Measurements from ENCODE around the gene RSPH6A. TPM values are rescaled to one million over a fixed set of nuclear protein-coding genes. Genes with fewer than 3 reads are reported as not detected.

The RSPH6A gene
- total and polyA plus RNA-seq, 2 of the 13 experiments (the other 11 are each of a cell fraction or from before 2014, with no cell fraction given), result 0.07 TPM; not detected in 1

GRCh38 chr19:45763691-45764294 lies 51.3 kb downstream of the RSPH6A start:
- POLR2A ChIA-PET, result no interaction called here
- CTCF ChIA-PET (ENCODE audit: low intra/inter-chr PET ratio, low total read pairs), result no interaction called here
- H3K9ac ChIP-seq (ENCODE audit: insufficient read depth, low read depth, low read length), result no peak overlapping the region
- TF ChIP-seq KDM2A (CRISPR knock-in tag; IDR thresholded peaks at IDR 0.05; ENCODE audit: borderline replicate concordance, low read depth), result peak; percentile 17; the same call in 1 of the 2 replicates
- TF ChIP-seq AGO1 (IDR thresholded peaks at IDR 0.05; ENCODE audit: low read depth, low read length, poor library complexity, severe bottlenecking), result peak; percentile 92
- no peak for TF ChIP-seq PHB2 (IDR thresholded peaks at IDR 0.05; ENCODE audit: partially characterized antibody)
- FAIRE-seq, result no peak
- 0 out of 2 replicates have a peak, but pooled peaks cover 10% of the 10 kb centered on the region for H3K4me1 ChIP-seq (ENCODE audit: insufficient read depth, low read length)
- H3K27me3 ChIP-seq (ENCODE audit: control insufficient read depth in 1 of 2, insufficient read depth in 2 of 2, low read length in 2 of 2), result peaks cover 12 to 26% of the 10 kb centered on the region in 2 experiments; a peak in 4 of 5 replicates
- in situ Hi-C loops (cut with HindIII; ENCODE audit: extremely low pct_ligation_motif_present, low pct_unique_long_range_greater_than_20kb) (no loop called here), intact Hi-C loops (cut with micrococcal nuclease; ENCODE audit: unreplicated experiment) (no loop called here)
- H3K4me3 ChIP-seq (replicated peaks in 1 of 3; ENCODE audit: insufficient read depth in 1 of 3, low read depth in 2 of 3, low read length in 3 of 3), result no peak overlapping the region
- H3K79me2 ChIP-seq (ENCODE audit: insufficient read depth, low read length), result peaks cover 3% of the 10 kb centered on the region
- H2AFZ ChIP-seq (ENCODE audit: low read length), result no peak overlapping the region
- H3K27ac ChIP-seq (ENCODE audit: extremely low read length, insufficient read depth, low read length), result no peak overlapping the region
- no peaks in the 10 kb centered on the region for H3K36me3 ChIP-seq (replicated peaks in 1 of 2; ENCODE audit: control insufficient read depth in 1 of 2, insufficient read depth in 2 of 2, low read length in 2 of 2)
- no peaks in the 10 kb centered on the region for H4K20me1 ChIP-seq (ENCODE audit: insufficient read depth, low read length)
- H3K9me3 ChIP-seq (ENCODE audit: low read length), result no peaks in the 10 kb centered on the region
- no peak overlapping the region for H3K4me2 ChIP-seq (ENCODE audit: low read depth, low read length)
- DNase-seq (ENCODE audit: low spot score), result no peak
- ATAC-seq, result no peak
- no TSS peak for BruUV-seq (replicated peaks)
- WGBS (ENCODE audit: low lambda C conversion rate), result 82% methylated on average over 4 of the region's 27 CpGs

DNA sequence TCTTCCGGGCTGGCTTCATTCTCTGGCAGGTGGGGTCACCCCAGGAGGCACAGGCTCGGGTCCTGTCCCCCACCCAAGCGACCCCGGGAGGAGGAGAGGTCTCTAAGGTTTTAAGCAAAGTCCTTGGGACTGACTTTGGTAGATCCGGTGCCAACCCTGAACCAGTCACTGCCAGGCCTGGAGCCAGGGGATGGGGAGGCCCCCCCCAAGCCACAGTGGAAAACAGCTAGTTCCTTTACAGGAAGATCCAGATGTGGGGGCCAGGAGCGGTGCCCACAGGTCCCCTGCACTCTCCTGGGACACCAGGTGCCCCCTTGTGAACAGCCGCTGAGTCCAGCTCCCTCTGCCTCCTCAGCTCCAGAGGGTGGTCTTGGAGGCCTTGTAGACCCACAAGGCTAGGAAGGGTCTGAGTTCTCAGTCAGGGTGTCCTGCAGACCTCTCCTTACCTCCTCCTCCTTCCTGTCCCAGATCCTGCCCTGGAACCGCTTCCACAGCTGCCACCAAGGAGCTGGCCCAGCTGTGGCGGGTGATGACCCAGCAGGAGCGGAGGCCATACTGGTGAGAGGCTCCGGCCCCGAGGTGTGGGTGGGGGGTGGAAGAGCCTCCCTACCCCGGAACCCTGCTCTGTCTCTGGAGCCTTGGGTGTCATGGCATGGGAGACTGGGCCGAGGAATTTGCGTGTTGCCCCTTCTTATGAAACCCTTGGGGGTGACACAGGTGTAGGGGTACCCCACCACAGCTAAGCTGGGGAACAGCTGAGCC lies 52.1 kb downstream of the RSPH6A start:
- Histone ChIP-seq H3K9ac (ENCODE audit: insufficient read depth, low read depth, low read length) (no peak overlapping the region), H2AFZ (ENCODE audit: low read length) (no peak overlapping the region), H3K9me3 (ENCODE audit: low read length) (no peaks in the 10 kb centered on the region), H3K79me2 (ENCODE audit: insufficient read depth, low read length) (peaks cover 3% of the 10 kb centered on the region), H3K4me3 (replicated peaks in 1 of 3; ENCODE audit: insufficient read depth in 1 of 3, low read depth in 2 of 3, low read length in 3 of 3) (no peak overlapping the region), H3K27me3 (ENCODE audit: control insufficient read depth in 1 of 2, insufficient read depth in 2 of 2, low read length in 2 of 2) (peaks cover 12 to 29% of the 10 kb centered on the region in 2 experiments; a peak in 4 of 5 replicates), H3K27ac (ENCODE audit: extremely low read length, insufficient read depth, low read length) (no peak overlapping the region), H4K20me1 (ENCODE audit: insufficient read depth, low read length) (no peaks in the 10 kb centered on the region), H3K4me2 (ENCODE audit: low read depth, low read length) (no peak overlapping the region), H3K36me3 (replicated peaks in 1 of 2; ENCODE audit: control insufficient read depth in 1 of 2, insufficient read depth in 2 of 2, low read length in 2 of 2) (no peaks in the 10 kb centered on the region), H3K4me1 (ENCODE audit: insufficient read depth, low read length) (peaks cover 14% of the 10 kb centered on the region)
- FAIRE-seq (no peak), ATAC-seq (no peak), DNase-seq (ENCODE audit: low spot score) (no peak)
- intact Hi-C loops (cut with micrococcal nuclease; ENCODE audit: unreplicated experiment) (no loop called here), in situ Hi-C loops (cut with HindIII; ENCODE audit: extremely low pct_ligation_motif_present, low pct_unique_long_range_greater_than_20kb) (no loop called here)
- whole genome bisulfite sequencing (ENCODE audit: low lambda C conversion rate), result 0% methylated on average over 1 of the region's 15 CpGs
- ChIA-PET CTCF (ENCODE audit: low intra/inter-chr PET ratio, low total read pairs) (no interaction called here), POLR2A (no interaction called here)
- BruUV-seq (replicated peaks), result no TSS peak
- TF ChIP-seq ZUFSP (CRISPR knock-in tag; IDR thresholded peaks at IDR 0.05; ENCODE audit: borderline replicate concordance) (no peak), BRD4 (CRISPR knock-in tag; IDR thresholded peaks at IDR 0.05) (no peak), ETV6 (CRISPR knock-in tag; conservative IDR thresholded peaks at IDR 0.05) (no peak)

Measured in HepG2 (cell line).